WTC11 (cell line): ENCODE data around the gene DAP3. TPM values are rescaled to one million over a fixed set of nuclear protein-coding genes. Genes with fewer than 3 reads are reported as not detected.

Experiments
- ATAC-seq: fragments of 200-7000 bp; cut with Tn5 transposase; 2 replicates; pipeline ENCODE4 v1.10.0; 2021; ENCODE audit warnings: mild to moderate bottlenecking, moderate library complexity
- CTCF ChIA-PET: fragments of 300-600 bp; sonication (Branson Sonifier 250); formaldehyde crosslinking; loops from one replicate; lab custom pipeline; 2021; ENCODE audit warnings: antibody characterized with exemption; lab: Charles Lee
- POLR2A ChIA-PET: fragments of 350-600 bp; sonication (Branson Sonifier 250); formaldehyde crosslinking; loops from one replicate; lab custom pipeline; 2021; ENCODE audit warnings: antibody characterized with exemption; lab: Charles Lee
- DNase-seq: peaks from one replicate; pipeline ENCODE4 v3.0.0; 2021; ENCODE audit warnings: low spot score
- H3K27ac Mint-ChIP-seq: 2 replicates; pipeline ENCODE4 v1.8.0; 2021; ENCODE audit warnings: mixed read lengths
- H3K27me3 Mint-ChIP-seq: 2 replicates; pipeline ENCODE4 v1.8.0; 2021; ENCODE audit warnings: low read depth, mild to moderate bottlenecking, moderate library complexity, mixed read lengths
- H3K36me3 Mint-ChIP-seq: 2 replicates; pipeline ENCODE4 v1.8.0; 2021; ENCODE audit warnings: mixed read lengths
- H3K4me1 Mint-ChIP-seq: 2 replicates; pipeline ENCODE4 v1.8.0; 2022; ENCODE audit warnings: mixed read lengths
- H3K4me3 Mint-ChIP-seq: 2 replicates; pipeline ENCODE4 v1.8.0; 2021; ENCODE audit warnings: mild to moderate bottlenecking, moderate library complexity, mixed read lengths
- H3K9me3 Mint-ChIP-seq: 2 replicates; pipeline ENCODE4 v1.8.0; 2021; ENCODE audit warnings: mixed read lengths
- CBFB ChIP-seq: sonication (generic); formaldehyde crosslinking; IDR thresholded peaks from 2 replicates; pipeline ENCODE4 v1.8.1; 2022; ENCODE audit warnings: mild to moderate bottlenecking, low read depth, missing genetic modification reagents
- CREB1 ChIP-seq: sonication (generic); formaldehyde crosslinking; IDR thresholded peaks from 2 replicates; pipeline ENCODE4 v1.8.0; 2023; ENCODE audit warnings: mild to moderate bottlenecking, missing genetic modification reagents
- EMX1 ChIP-seq: fragments of 250-450 bp; sonication (Bioruptor Pico); IDR thresholded peaks from 2 replicates; pipeline ENCODE4 v1.8.0; 2021; ENCODE audit warnings: mild to moderate bottlenecking
- GABPB1 ChIP-seq: sonication (generic); formaldehyde crosslinking; IDR thresholded peaks from 2 replicates; pipeline ENCODE4 v1.8.1; 2023; ENCODE audit warnings: mild to moderate bottlenecking, missing genetic modification reagents
- JUN ChIP-seq: sonication (generic); formaldehyde crosslinking; IDR thresholded peaks from 2 replicates; pipeline ENCODE4 v1.8.0; 2023; ENCODE audit warnings: mild to moderate bottlenecking, missing genetic modification reagents
- NFATC4 ChIP-seq: fragments of 250-450 bp; sonication (Bioruptor Pico); IDR thresholded peaks from 2 replicates; pipeline ENCODE4 v1.9.0; 2021; ENCODE audit warnings: mild to moderate bottlenecking
- NFYB ChIP-seq: sonication (generic); formaldehyde crosslinking; conservative IDR thresholded peaks from 2 replicates; pipeline ENCODE4 v1.8.0; 2022; ENCODE audit warnings: low read depth, missing genetic modification reagents
- NR1H2 ChIP-seq: sonication (generic); formaldehyde crosslinking; IDR thresholded peaks from 2 replicates; pipeline ENCODE4 v1.9.0; 2021; ENCODE audit warnings: mild to moderate bottlenecking, moderate library complexity, missing genetic modification reagents
- PRRX2 ChIP-seq: fragments of 250-450 bp; sonication (Bioruptor Pico); IDR thresholded peaks from 2 replicates; pipeline ENCODE4 v1.8.0; 2021; ENCODE audit warnings: mild to moderate bottlenecking
- SMAD3 ChIP-seq: sonication (generic); formaldehyde crosslinking; IDR thresholded peaks from 2 replicates; pipeline ENCODE4 v1.8.0; 2022; ENCODE audit warnings: missing genetic modification reagents, mild to moderate bottlenecking, borderline replicate concordance
- SOX15 ChIP-seq: fragments of 250-450 bp; sonication (Bioruptor Pico); IDR thresholded peaks from 2 replicates; pipeline ENCODE4 v1.9.0; 2021; ENCODE audit warnings: mild to moderate bottlenecking
- ZNF121 ChIP-seq: sonication (generic); formaldehyde crosslinking; IDR thresholded peaks from 2 replicates; pipeline ENCODE4 v1.8.0; 2023; ENCODE audit warnings: missing genetic modification reagents
- ZNF219 ChIP-seq: sonication (generic); formaldehyde crosslinking; IDR thresholded peaks from 2 replicates; pipeline ENCODE4 v1.8.0; 2023; ENCODE audit warnings: missing genetic modification reagents, mild to moderate bottlenecking, borderline replicate concordance
- total RNA-seq: library from RNA; stranded (reverse); gene quantifications from 3 replicates; pipeline ENCODE4 v1.2.3, GENCODE V29; 2021
- TF ChIP-seq, protein P1 (sequence below): sonication (generic); formaldehyde crosslinking; IDR thresholded peaks from 2 replicates; pipeline ENCODE4 v1.8.0; 2023; ENCODE audit warnings: missing genetic modification reagents
- TF ChIP-seq, protein P2 (sequence below): sonication (generic); formaldehyde crosslinking; IDR thresholded peaks from 2 replicates; pipeline ENCODE4 v1.8.1; 2023; ENCODE audit warnings: mild to moderate bottlenecking, missing genetic modification reagents, moderate library complexity
- TF ChIP-seq, protein P3 (sequence below): sonication (generic); formaldehyde crosslinking; IDR thresholded peaks from 2 replicates; pipeline ENCODE4 v1.8.0; 2022; ENCODE audit warnings: mild to moderate bottlenecking, missing genetic modification reagents
- TF ChIP-seq, protein P4 (sequence below): sonication (generic); formaldehyde crosslinking; IDR thresholded peaks from 2 replicates; pipeline ENCODE4 v1.8.1; 2023; ENCODE audit warnings: mild to moderate bottlenecking, missing genetic modification reagents
- TF ChIP-seq, protein P5 (sequence below): sonication (generic); formaldehyde crosslinking; IDR thresholded peaks from 2 replicates; pipeline ENCODE4 v1.8.1; 2022; ENCODE audit warnings: mild to moderate bottlenecking, missing genetic modification reagents, moderate library complexity, borderline replicate concordance
- TF ChIP-seq, protein P6 (sequence below): sonication (generic); formaldehyde crosslinking; IDR thresholded peaks from 2 replicates; pipeline ENCODE4 v1.8.1; 2023; ENCODE audit warnings: mild to moderate bottlenecking, moderate library complexity, missing genetic modification reagents
- TF ChIP-seq, protein P7 (sequence below): sonication (generic); formaldehyde crosslinking; IDR thresholded peaks from 2 replicates; pipeline ENCODE4 v1.8.1; 2023; ENCODE audit warnings: mild to moderate bottlenecking, missing genetic modification reagents, moderate library complexity

Gene DAP3
- total RNA-seq, 1 experiment from 2014 or later, result 109 TPM

DNA sequence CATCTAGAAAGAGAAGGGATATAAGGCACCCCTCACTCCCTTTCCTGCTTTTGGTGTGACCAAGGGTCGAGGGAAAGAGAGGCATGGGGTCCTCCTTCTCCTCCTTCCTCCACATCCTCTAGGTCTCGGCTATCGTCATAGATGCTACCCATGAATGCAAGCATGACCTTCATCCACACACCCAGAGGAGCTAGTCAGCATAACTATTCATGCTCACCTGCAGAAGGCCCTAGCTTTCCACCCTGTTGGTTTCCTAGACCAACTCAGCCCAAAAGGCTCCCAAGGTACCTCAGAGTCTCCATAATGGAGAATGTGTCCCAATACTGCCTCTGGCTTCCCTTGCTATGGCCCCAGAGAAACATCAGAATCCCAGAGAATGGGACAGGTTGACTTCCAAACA, 45.7 kb upstream of the DAP3 start:
- Mint-ChIP-seq H3K27ac (no peak overlapping the region), H3K4me3 (no peak overlapping the region), H3K9me3 (peaks cover 40% of the 10 kb centered on the region)
- no peak for DNase-seq
- no peak for ATAC-seq
- TF ChIP-seq, protein P1, sequence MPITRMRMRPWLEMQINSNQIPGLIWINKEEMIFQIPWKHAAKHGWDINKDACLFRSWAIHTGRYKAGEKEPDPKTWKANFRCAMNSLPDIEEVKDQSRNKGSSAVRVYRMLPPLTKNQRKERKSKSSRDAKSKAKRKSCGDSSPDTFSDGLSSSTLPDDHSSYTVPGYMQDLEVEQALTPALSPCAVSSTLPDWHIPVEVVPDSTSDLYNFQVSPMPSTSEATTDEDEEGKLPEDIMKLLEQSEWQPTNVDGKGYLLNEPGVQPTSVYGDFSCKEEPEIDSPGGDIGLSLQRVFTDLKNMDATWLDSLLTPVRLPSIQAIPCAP (CRISPR knock-in tag), result no peak
- no peak for TF ChIP-seq JUN
- TF ChIP-seq ZNF121 (CRISPR knock-in tag), result no peak
- TF ChIP-seq NFYB (CRISPR knock-in tag), result no peak
- TF ChIP-seq, protein P2, sequence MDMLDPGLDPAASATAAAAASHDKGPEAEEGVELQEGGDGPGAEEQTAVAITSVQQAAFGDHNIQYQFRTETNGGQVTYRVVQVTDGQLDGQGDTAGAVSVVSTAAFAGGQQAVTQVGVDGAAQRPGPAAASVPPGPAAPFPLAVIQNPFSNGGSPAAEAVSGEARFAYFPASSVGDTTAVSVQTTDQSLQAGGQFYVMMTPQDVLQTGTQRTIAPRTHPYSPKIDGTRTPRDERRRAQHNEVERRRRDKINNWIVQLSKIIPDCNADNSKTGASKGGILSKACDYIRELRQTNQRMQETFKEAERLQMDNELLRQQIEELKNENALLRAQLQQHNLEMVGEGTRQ (CRISPR knock-in tag), result no peak
- TF ChIP-seq CBFB (CRISPR knock-in tag), result no peak
- TF ChIP-seq, protein P3, sequence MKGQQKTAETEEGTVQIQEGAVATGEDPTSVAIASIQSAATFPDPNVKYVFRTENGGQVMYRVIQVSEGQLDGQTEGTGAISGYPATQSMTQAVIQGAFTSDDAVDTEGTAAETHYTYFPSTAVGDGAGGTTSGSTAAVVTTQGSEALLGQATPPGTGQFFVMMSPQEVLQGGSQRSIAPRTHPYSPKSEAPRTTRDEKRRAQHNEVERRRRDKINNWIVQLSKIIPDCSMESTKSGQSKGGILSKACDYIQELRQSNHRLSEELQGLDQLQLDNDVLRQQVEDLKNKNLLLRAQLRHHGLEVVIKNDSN (CRISPR knock-in tag), result no peak
- no peak for TF ChIP-seq SOX15 (CRISPR knock-in tag)
- TF ChIP-seq, protein P4, sequence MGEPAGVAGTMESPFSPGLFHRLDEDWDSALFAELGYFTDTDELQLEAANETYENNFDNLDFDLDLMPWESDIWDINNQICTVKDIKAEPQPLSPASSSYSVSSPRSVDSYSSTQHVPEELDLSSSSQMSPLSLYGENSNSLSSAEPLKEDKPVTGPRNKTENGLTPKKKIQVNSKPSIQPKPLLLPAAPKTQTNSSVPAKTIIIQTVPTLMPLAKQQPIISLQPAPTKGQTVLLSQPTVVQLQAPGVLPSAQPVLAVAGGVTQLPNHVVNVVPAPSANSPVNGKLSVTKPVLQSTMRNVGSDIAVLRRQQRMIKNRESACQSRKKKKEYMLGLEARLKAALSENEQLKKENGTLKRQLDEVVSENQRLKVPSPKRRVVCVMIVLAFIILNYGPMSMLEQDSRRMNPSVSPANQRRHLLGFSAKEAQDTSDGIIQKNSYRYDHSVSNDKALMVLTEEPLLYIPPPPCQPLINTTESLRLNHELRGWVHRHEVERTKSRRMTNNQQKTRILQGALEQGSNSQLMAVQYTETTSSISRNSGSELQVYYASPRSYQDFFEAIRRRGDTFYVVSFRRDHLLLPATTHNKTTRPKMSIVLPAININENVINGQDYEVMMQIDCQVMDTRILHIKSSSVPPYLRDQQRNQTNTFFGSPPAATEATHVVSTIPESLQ (CRISPR knock-in tag), result no peak
- no peak for TF ChIP-seq PRRX2 (CRISPR knock-in tag)
- TF ChIP-seq ZNF219 (CRISPR knock-in tag), result no peak
- TF ChIP-seq, protein P5, sequence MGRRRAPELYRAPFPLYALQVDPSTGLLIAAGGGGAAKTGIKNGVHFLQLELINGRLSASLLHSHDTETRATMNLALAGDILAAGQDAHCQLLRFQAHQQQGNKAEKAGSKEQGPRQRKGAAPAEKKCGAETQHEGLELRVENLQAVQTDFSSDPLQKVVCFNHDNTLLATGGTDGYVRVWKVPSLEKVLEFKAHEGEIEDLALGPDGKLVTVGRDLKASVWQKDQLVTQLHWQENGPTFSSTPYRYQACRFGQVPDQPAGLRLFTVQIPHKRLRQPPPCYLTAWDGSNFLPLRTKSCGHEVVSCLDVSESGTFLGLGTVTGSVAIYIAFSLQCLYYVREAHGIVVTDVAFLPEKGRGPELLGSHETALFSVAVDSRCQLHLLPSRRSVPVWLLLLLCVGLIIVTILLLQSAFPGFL (CRISPR knock-in tag), result no peak
- no peak for TF ChIP-seq NFATC4
- no peak for TF ChIP-seq GABPB1
- TF ChIP-seq, protein P6, sequence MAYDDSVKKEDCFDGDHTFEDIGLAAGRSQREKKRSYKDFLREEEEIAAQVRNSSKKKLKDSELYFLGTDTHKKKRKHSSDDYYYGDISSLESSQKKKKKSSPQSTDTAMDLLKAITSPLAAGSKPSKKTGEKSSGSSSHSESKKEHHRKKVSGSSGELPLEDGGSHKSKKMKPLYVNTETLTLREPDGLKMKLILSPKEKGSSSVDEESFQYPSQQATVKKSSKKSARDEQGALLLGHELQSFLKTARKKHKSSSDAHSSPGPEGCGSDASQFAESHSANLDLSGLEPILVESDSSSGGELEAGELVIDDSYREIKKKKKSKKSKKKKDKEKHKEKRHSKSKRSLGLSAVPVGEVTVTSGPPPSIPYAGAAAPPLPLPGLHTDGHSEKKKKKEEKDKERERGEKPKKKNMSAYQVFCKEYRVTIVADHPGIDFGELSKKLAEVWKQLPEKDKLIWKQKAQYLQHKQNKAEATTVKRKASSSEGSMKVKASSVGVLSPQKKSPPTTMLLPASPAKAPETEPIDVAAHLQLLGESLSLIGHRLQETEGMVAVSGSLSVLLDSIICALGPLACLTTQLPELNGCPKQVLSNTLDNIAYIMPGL, result no peak
- TF ChIP-seq, protein P7, sequence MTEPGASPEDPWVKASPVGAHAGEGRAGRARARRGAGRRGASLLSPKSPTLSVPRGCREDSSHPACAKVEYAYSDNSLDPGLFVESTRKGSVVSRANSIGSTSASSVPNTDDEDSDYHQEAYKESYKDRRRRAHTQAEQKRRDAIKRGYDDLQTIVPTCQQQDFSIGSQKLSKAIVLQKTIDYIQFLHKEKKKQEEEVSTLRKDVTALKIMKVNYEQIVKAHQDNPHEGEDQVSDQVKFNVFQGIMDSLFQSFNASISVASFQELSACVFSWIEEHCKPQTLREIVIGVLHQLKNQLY, result no peak
- TF ChIP-seq EMX1 (CRISPR knock-in tag), result no peak
- TF ChIP-seq CREB1, result no peak
- no peak for TF ChIP-seq NR1H2 (CRISPR knock-in tag)
- no peak for TF ChIP-seq SMAD3
- TF ChIP-seq, all 79 proteins: peak for 0
- ChIA-PET CTCF (no interaction called here), POLR2A (no interaction called here)
- H3K4me1 Mint-ChIP-seq, result peaks cover 1% of the 10 kb centered on the region
- H3K36me3 Mint-ChIP-seq, result peaks cover 32% of the 10 kb centered on the region
- peaks cover 24% of the 10 kb centered on the region for H3K27me3 Mint-ChIP-seq
